NB4 (cell line): ENCODE data around the gene RNF126.
"Not testable (repeated sequence)": the region's sequence is repeated elsewhere in the genome, so short reads cannot be mapped to it uniquely, and the experiment has no call there.

Experiments
- DNase-seq: peaks from one replicate; pipeline ENCODE4 v3.0.0; 2010; ENCODE audit warnings: low read depth
- H3K4me3 ChIP-seq: one replicate; pipeline ENCODE4 v1.5.1; 2011; ENCODE audit warnings: mild to moderate bottlenecking, low read depth, low read length, moderate library complexity
- CTCF ChIP-seq: IDR thresholded peaks from one replicate; pipeline ENCODE4 v1.5.1; 2012; ENCODE audit warnings: low read depth, low read length
- MAX ChIP-seq: IDR thresholded peaks from 2 replicates; pipeline ENCODE4 v1.6.1; 2011; ENCODE audit warnings: low read depth, low read length
- MYC ChIP-seq: IDR thresholded peaks from 2 replicates; pipeline ENCODE4 v1.6.1; 2011; ENCODE audit warnings: low read depth, low read length
- POLR2A ChIP-seq: IDR thresholded peaks from 2 replicates; pipeline ENCODE4 v1.6.1; 2011; ENCODE audit warnings: mild to moderate bottlenecking; ENCODE audit not compliant: insufficient read length; ENCODE audit errors: extremely low read depth

The RNF126 gene

GRCh38 chr19:610071-610800 is 52.8 kb downstream of the RNF126 start:
- peak; percentile 54 for DNase-seq
- H3K4me3 ChIP-seq, result peak overlapping the region; percentile 21
- TF ChIP-seq MAX (no peak), CTCF (no peak), MYC (no peak), POLR2A (no peak)

- H3K4me3 ChIP-seq, result no peak overlapping the region
- TF ChIP-seq POLR2A, result no peak
- TF ChIP-seq MYC, result no peak
- DNase-seq, result no peak
Measured at GRCh38 chr19:609004-609346, 54.0 kb downstream of the RNF126 start.

- DNase-seq, result no peak
- TF ChIP-seq POLR2A (no peak), CTCF (no peak), MAX (no peak), MYC (no peak)
- no peak overlapping the region for H3K4me3 ChIP-seq
Measured at GRCh38 chr19:608155-609003, 54.6 kb downstream of the RNF126 start.

GRCh38 chr19:607301-608154 is 55.5 kb downstream of the RNF126 start:
- TF ChIP-seq MYC (no peak), MAX (no peak), POLR2A (no peak), CTCF (no peak)
- DNase-seq, result no peak
- H3K4me3 ChIP-seq, result no peak overlapping the region

GRCh38 chr19:605061-605971 is 57.7 kb downstream of the RNF126 start:
- peak; percentile 17 for TF ChIP-seq CTCF
- DNase-seq, result peak; percentile 64
- not testable (repeated sequence) for H3K4me3 ChIP-seq
